ENCODE data around the gene AFTPH. TPM values are rescaled to one million over a fixed set of nuclear protein-coding genes. Genes with fewer than 3 reads are reported as not detected.

AFTPH gene
- total and polyA plus RNA-seq, 12 donors = 7.9 to 22.3 (median 11.0) TPM

- no peaks in the 10 kb centered on the region for H3K4me1 ChIP-seq
- no peak overlapping the region for H3K27ac ChIP-seq
- no peak for DNase-seq
- WGBS, 2 donors = 92 to 93% methylated on average over 1 of the region's 1 CpG
- no peak for ATAC-seq
- TF ChIP-seq, protein P1, sequence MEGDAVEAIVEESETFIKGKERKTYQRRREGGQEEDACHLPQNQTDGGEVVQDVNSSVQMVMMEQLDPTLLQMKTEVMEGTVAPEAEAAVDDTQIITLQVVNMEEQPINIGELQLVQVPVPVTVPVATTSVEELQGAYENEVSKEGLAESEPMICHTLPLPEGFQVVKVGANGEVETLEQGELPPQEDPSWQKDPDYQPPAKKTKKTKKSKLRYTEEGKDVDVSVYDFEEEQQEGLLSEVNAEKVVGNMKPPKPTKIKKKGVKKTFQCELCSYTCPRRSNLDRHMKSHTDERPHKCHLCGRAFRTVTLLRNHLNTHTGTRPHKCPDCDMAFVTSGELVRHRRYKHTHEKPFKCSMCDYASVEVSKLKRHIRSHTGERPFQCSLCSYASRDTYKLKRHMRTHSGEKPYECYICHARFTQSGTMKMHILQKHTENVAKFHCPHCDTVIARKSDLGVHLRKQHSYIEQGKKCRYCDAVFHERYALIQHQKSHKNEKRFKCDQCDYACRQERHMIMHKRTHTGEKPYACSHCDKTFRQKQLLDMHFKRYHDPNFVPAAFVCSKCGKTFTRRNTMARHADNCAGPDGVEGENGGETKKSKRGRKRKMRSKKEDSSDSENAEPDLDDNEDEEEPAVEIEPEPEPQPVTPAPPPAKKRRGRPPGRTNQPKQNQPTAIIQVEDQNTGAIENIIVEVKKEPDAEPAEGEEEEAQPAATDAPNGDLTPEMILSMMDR (IDR thresholded peaks at IDR 0.05) = no peak
- intact Hi-C loops (cut with DNase I) = no loop called here
- H3K27me3 ChIP-seq = no peaks in the 10 kb centered on the region
- peaks cover 0 to 100% (median 28%) of the 10 kb centered on the region in 9 donors for H3K36me3 ChIP-seq
- no peaks in the 10 kb centered on the region for H3K9me3 ChIP-seq
- no peak overlapping the region for H3K4me3 ChIP-seq
Observed at GRCh38 chr2:64574871-64575270, 50.7 kb downstream of the AFTPH start.

DNA sequence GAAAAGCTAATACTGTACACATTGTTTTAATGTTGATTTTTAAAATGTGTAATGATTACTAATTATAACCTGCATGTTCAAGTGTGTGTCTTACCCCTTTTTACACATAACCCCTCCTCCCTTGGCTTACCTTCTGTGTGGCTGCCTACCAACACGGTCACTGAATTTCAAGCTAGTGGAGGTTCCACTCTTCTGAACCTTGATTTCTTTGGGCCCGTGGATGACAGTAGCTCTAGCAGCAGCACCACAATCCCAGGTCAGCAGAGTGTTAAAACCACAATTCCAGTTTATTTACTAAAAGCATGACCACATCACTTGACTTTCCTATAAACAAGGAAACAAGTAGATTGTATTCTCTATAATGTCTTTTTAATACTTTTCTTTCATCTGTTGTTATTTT lies 56.9 kb downstream of the AFTPH start:
- intact Hi-C loops (cut with DNase I) = loop anchor here in 1 of 10 donors (5.0 kb wide), 1 partner anchor 249 kb away; no protein-coding TSS in a partner anchor
- H3K27me3 ChIP-seq = no peaks in the 10 kb centered on the region
- WGBS, 2 donors = 86 to 94% methylated on average over 2 of the region's 2 CpGs
- DNase-seq (no peak), ATAC-seq (no peak)
- no peak overlapping the region for H3K27ac ChIP-seq
- no peaks in the 10 kb centered on the region for H3K9me3 ChIP-seq
- H3K36me3 ChIP-seq = peaks cover 0 to 85% (median 6%) of the 10 kb centered on the region in 9 donors
- TF ChIP-seq, protein P1 (IDR thresholded peaks at IDR 0.05) = no peak
- no peak overlapping the region for H3K4me3 ChIP-seq
- no peaks in the 10 kb centered on the region for H3K4me1 ChIP-seq

- Histone ChIP-seq H3K9me3 (no peaks in the 10 kb centered on the region), H3K36me3 (peaks cover 0 to 83% (median 6%) of the 10 kb centered on the region in 9 donors), H3K4me1 (peaks cover 0 to 7% (median 3%) of the 10 kb centered on the region in 9 donors), H3K27me3 (no peaks in the 10 kb centered on the region), H3K4me3 (no peak overlapping the region), H3K27ac (no peak overlapping the region)
- DNase-seq = no peak
- WGBS, 2 donors = 98 to 100% methylated on average over 1 of the region's 1 CpG
- TF ChIP-seq, protein P1 (IDR thresholded peaks at IDR 0.05) = no peak
- ATAC-seq = no peak
- intact Hi-C loops (cut with DNase I) = loop anchor here in 1 of 10 donors (5.0 kb wide), 1 partner anchor 250 kb away; no protein-coding TSS in a partner anchor
Observed at GRCh38 chr2:64581777-64582539, 57.8 kb downstream of the AFTPH start.

- Histone ChIP-seq H3K4me3 (no peak overlapping the region), H3K9me3 (no peaks in the 10 kb centered on the region), H3K4me1 (peaks cover 0 to 13% (median 8%) of the 10 kb centered on the region in 9 donors), H3K27ac (no peak overlapping the region), H3K27me3 (no peaks in the 10 kb centered on the region), H3K36me3 (peaks cover 0 to 81% (median 6%) of the 10 kb centered on the region in 9 donors)
- intact Hi-C loops (cut with DNase I) = loop anchor here in 1 of 10 donors (5.0 kb wide), 1 partner anchor 251 kb away; no protein-coding TSS in a partner anchor
- DNase-seq (no peak), ATAC-seq (no peak)
- WGBS, 2 donors = 86 to 90% methylated on average over 5 of the region's 5 CpGs
- TF ChIP-seq, protein P1 (IDR thresholded peaks at IDR 0.05) = no peak
Observed at GRCh38 chr2:64582774-64583340, 58.7 kb downstream of the AFTPH start.

All from heart right ventricle (tissue), 16 donors.